Astrocyte (in vitro differentiated cells and primary cell): ENCODE results near the gene KRI1. TPM values are rescaled to one million over a fixed set of nuclear protein-coding genes. Genes with fewer than 3 reads are reported as not detected.

Source experiments
- DNase-seq: peaks from one replicate; pipeline ENCODE4 v3.0.0-alpha.2; 2010; ENCODE audit warnings: low read depth
- FAIRE-seq: peaks from 2 replicates; lab custom pipeline; 2011; peaks lifted over from hg19 to GRCh38; lab: Jason Lieb, UNC
- H2AFZ ChIP-seq: 2 replicates; pipeline ENCODE4 v1.6.0; 2012; ENCODE audit warnings: low read depth, low read length, inconsistent platforms
- H3K27ac ChIP-seq: 2 replicates; pipeline ENCODE4 v1.5.1; 2011; ENCODE audit warnings: low read depth, low read length, inconsistent platforms
- H3K27me3 ChIP-seq: 2 replicates; pipeline ENCODE4 v1.6.0; 2011; ENCODE audit warnings: low read length, inconsistent platforms; ENCODE audit not compliant: insufficient read depth
- H3K36me3 ChIP-seq: 2 replicates; pipeline ENCODE4 v1.5.1; 2011; ENCODE audit warnings: low read length, inconsistent platforms; ENCODE audit not compliant: insufficient read depth
- H3K4me1 ChIP-seq: 2 replicates; pipeline ENCODE4 v1.5.1; 2011; ENCODE audit warnings: low read length, inconsistent platforms; ENCODE audit not compliant: insufficient read depth
- H3K4me2 ChIP-seq: 2 replicates; pipeline ENCODE4 v1.6.0; 2012; ENCODE audit warnings: low read length, inconsistent platforms
- H3K4me3 ChIP-seq: 2 replicates; pipeline ENCODE4 v1.5.1; 2011; ENCODE audit warnings: low read depth, mild to moderate bottlenecking, low read length, inconsistent platforms; ENCODE audit not compliant: insufficient read depth
- H3K79me2 ChIP-seq: 2 replicates; pipeline ENCODE4 v1.6.0; 2012; ENCODE audit warnings: mild to moderate bottlenecking, low read length, inconsistent platforms; ENCODE audit not compliant: insufficient read depth
- H3K9ac ChIP-seq: 2 replicates; pipeline ENCODE4 v1.6.0; 2012; ENCODE audit warnings: mild to moderate bottlenecking, low read length, inconsistent platforms
- H3K9me3 ChIP-seq: 2 replicates; pipeline ENCODE4 v1.5.1; 2012; ENCODE audit warnings: low read depth, mild to moderate bottlenecking, low read length, inconsistent platforms; ENCODE audit not compliant: insufficient read depth
- H4K20me1 ChIP-seq: 2 replicates; pipeline ENCODE4 v1.6.0; 2012; ENCODE audit warnings: low read length, inconsistent platforms; ENCODE audit not compliant: insufficient read depth
- H3K27ac Mint-ChIP-seq: one replicate; pipeline ENCODE4 v1.8.0; 2021; ENCODE audit warnings: mild to moderate bottlenecking, mixed read lengths; ENCODE audit not compliant: unreplicated experiment
- H3K27me3 Mint-ChIP-seq: one replicate; pipeline ENCODE4 v1.8.0; 2021; ENCODE audit warnings: low read depth, mixed read lengths; ENCODE audit not compliant: unreplicated experiment
- H3K36me3 Mint-ChIP-seq: one replicate; pipeline ENCODE4 v1.8.0; 2021; ENCODE audit warnings: low read depth, mixed read lengths; ENCODE audit not compliant: unreplicated experiment
- H3K4me1 Mint-ChIP-seq: one replicate; pipeline ENCODE4 v1.8.0; 2021; ENCODE audit warnings: low read depth, mixed read lengths; ENCODE audit not compliant: unreplicated experiment
- H3K4me3 Mint-ChIP-seq: one replicate; pipeline ENCODE4 v1.8.0; 2021; ENCODE audit warnings: mild to moderate bottlenecking, moderate library complexity, mixed read lengths; ENCODE audit not compliant: unreplicated experiment
- H3K9me3 Mint-ChIP-seq: one replicate; pipeline ENCODE4 v1.8.0; 2021; ENCODE audit warnings: mild to moderate bottlenecking, mixed read lengths; ENCODE audit not compliant: unreplicated experiment
- CTCF ChIP-seq: IDR thresholded peaks from 2 replicates; pipeline ENCODE4 v1.5.1; 2011; ENCODE audit warnings: low read depth, mild to moderate bottlenecking, inconsistent platforms, low read length, moderate library complexity; ENCODE audit not compliant: insufficient read depth
- EZH2 ChIP-seq: IDR thresholded peaks from 2 replicates; pipeline ENCODE4 v1.6.1; 2012; ENCODE audit warnings: mild to moderate bottlenecking, low read length, inconsistent platforms; ENCODE audit not compliant: insufficient read depth
- total RNA-seq: library from RNA; stranded (reverse); gene quantifications from 2 replicates; pipeline ENCODE4 v1.2.1, GENCODE V29; 2021

Gene KRI1
- total RNA-seq, 1 donor from 2014 or later = 14.1 TPM

DNA sequence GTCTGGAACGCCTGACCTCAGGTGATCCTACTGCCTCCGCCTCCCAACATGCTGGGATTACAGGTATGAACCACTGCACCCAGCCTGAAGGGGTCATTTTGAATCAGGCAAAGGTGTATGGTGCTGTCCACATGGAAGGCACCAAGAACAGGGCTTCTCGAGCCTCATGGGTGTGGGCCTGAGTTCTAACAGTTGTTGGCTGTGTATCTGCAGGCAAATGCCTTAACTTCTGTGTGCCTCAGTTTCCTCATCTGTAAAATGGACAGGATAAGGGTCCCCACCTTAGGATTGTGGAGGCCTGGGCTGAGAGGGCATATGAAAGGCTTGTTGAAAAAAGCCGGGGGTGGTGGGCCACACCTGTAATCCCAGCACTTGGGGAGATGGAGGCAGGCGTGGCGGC, 12.1 kb upstream of the KRI1 start:
- no peaks in the 10 kb centered on the region for H3K9me3 Mint-ChIP-seq
- no peak for DNase-seq
- FAIRE-seq = no peak

DNA sequence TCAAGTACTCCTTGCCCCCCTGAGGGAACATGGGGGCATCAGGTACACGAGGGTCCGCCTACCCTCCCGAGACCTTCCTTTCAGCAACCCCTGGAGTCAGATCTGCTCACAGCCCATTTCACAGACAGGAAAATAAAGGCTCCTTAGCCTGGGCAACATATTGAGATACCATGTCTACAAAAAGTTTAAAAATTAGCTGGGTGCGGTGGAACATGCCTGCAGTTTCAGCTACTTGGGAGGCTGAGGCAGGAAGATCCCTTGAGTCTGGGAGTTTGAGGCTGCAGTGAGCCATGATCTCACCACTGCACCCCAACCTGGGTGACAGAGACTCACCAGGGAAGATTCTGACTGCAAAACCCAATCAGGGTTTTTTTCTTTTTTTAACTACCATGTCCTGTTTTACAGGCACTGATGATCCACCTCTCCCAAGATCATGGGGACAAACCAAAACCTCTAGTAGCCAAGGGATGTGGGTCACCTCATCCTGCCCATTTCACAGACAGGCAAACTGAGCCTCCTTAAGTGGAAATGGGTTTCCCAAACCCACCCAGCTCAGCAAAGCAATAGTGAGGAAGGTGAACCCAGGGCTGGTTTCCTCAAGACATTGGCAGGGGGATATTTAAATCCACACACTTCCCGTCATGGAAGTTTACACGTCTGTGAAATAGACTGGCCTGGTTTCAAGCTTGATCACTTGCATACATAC, 9.4 kb upstream of the KRI1 start:
- Mint-ChIP-seq H3K36me3 (no peaks in the 10 kb centered on the region), H3K4me3 (peak overlapping the region; percentile 8), H3K27me3 (peaks cover 3% of the 10 kb centered on the region), H3K4me1 (peaks cover 4% of the 10 kb centered on the region), H3K9me3 (no peaks in the 10 kb centered on the region), H3K27ac (no peak overlapping the region)
- H3K9ac ChIP-seq = no peak overlapping the region
- no peaks in the 10 kb centered on the region for H3K36me3 ChIP-seq
- TF ChIP-seq EZH2 = no peak
- TF ChIP-seq CTCF = no peak
- no peak overlapping the region for H3K4me2 ChIP-seq
- H3K27me3 ChIP-seq = no peaks in the 10 kb centered on the region
- FAIRE-seq (no peak), DNase-seq (no peak)
- H2AFZ ChIP-seq = no peak overlapping the region
- peaks cover 2% of the 10 kb centered on the region for H3K4me1 ChIP-seq
- H3K79me2 ChIP-seq = no peaks in the 10 kb centered on the region
- no peak overlapping the region for H3K27ac ChIP-seq
- no peak overlapping the region for H3K4me3 ChIP-seq
- H4K20me1 ChIP-seq = no peaks in the 10 kb centered on the region
- no peaks in the 10 kb centered on the region for H3K9me3 ChIP-seq

More for the DNA sequence above, 12.1 kb upstream of the KRI1 start:
- no peaks in the 10 kb centered on the region for H3K27me3 ChIP-seq
- no peak overlapping the region for H3K4me3 ChIP-seq
- no peaks in the 10 kb centered on the region for H3K79me2 ChIP-seq
- H3K4me1 ChIP-seq = peaks cover 2% of the 10 kb centered on the region
- H4K20me1 ChIP-seq = no peaks in the 10 kb centered on the region
- no peak overlapping the region for H3K27ac ChIP-seq
- H3K4me1 Mint-ChIP-seq = peaks cover 4% of the 10 kb centered on the region
- H3K4me3 Mint-ChIP-seq = no peak overlapping the region
- no peaks in the 10 kb centered on the region for H3K9me3 ChIP-seq
- no peak overlapping the region for H3K4me2 ChIP-seq
- no peak overlapping the region for H3K27ac Mint-ChIP-seq
- TF ChIP-seq EZH2 (no peak), CTCF (no peak)
- no peaks in the 10 kb centered on the region for H3K36me3 Mint-ChIP-seq
- H3K27me3 Mint-ChIP-seq = peaks cover 3% of the 10 kb centered on the region
- no peaks in the 10 kb centered on the region for H3K36me3 ChIP-seq
- H2AFZ ChIP-seq = no peak overlapping the region
- H3K9ac ChIP-seq = no peak overlapping the region

DNA sequence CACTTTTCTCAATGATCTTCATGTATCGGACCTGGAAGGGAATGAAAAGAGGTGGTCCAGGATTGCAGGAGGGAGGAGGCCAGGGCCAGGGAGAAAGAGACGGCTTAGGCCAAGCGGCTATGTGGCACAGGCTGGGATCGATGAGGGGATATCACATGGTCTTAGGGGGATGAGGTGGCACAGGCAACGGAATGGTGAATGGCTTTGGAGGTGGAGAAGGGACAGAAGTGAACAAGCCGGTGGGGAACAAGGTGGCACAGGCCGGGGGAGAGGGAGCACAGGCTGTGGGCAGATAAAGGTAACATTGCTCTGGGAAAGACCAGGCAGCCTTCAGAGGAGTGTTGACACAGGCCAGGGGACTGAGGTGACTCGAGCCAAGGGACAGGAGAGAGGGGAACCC, 8.7 kb upstream of the KRI1 start:
- no peak overlapping the region for H3K9ac ChIP-seq
- no peak overlapping the region for H3K4me3 Mint-ChIP-seq

More for the DNA sequence above, 8.7 kb upstream of the KRI1 start:
- Histone ChIP-seq H3K4me1 (peaks cover 3% of the 10 kb centered on the region), H4K20me1 (no peaks in the 10 kb centered on the region), H3K27ac (no peak overlapping the region), H3K79me2 (no peaks in the 10 kb centered on the region), H3K4me3 (no peak overlapping the region), H3K9me3 (no peaks in the 10 kb centered on the region), H3K27me3 (no peaks in the 10 kb centered on the region), H2AFZ (no peak overlapping the region), H3K4me2 (no peak overlapping the region), H3K36me3 (no peaks in the 10 kb centered on the region)
- no peak for TF ChIP-seq CTCF
- TF ChIP-seq EZH2 = no peak
- Mint-ChIP-seq H3K27me3 (peaks cover 3% of the 10 kb centered on the region), H3K9me3 (no peaks in the 10 kb centered on the region), H3K4me1 (peaks cover 4% of the 10 kb centered on the region), H3K27ac (peak overlapping the region; percentile 26), H3K36me3 (no peaks in the 10 kb centered on the region)
- FAIRE-seq = no peak
- no peak for DNase-seq
